ENCODE results near the gene MFNG.

DNA sequence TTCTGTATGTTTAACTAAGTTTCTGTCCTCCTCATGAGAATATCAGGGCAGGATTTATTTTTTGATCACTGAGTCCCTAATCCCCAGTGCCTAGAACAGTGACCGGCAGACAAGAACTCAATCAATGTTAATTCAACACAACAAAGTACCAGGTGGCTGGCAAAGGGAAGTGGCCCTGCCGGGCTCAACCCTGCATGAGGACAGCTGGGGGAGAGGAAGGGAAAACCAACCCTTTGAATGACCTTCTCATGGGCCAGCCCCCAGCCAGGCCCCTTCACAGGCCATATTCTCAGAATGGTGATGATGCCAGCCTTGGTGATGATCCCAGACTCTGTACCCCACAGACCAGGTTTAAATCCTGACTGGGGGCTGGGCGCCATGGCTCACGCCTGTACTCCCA lies 1.4 kb upstream of the MFNG start:
- TF ChIP-seq POLR2A (IDR thresholded peaks at IDR 0.05) = no peak
- TF ChIP-seq, protein P1, sequence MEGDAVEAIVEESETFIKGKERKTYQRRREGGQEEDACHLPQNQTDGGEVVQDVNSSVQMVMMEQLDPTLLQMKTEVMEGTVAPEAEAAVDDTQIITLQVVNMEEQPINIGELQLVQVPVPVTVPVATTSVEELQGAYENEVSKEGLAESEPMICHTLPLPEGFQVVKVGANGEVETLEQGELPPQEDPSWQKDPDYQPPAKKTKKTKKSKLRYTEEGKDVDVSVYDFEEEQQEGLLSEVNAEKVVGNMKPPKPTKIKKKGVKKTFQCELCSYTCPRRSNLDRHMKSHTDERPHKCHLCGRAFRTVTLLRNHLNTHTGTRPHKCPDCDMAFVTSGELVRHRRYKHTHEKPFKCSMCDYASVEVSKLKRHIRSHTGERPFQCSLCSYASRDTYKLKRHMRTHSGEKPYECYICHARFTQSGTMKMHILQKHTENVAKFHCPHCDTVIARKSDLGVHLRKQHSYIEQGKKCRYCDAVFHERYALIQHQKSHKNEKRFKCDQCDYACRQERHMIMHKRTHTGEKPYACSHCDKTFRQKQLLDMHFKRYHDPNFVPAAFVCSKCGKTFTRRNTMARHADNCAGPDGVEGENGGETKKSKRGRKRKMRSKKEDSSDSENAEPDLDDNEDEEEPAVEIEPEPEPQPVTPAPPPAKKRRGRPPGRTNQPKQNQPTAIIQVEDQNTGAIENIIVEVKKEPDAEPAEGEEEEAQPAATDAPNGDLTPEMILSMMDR (IDR thresholded peaks at IDR 0.05) = no peak
